ENCODE measurements around the gene SLC46A1. TPM values are rescaled to one million over a fixed set of nuclear protein-coding genes. Genes with fewer than 3 reads are reported as not detected.

The SLC46A1 gene
- total and polyA plus RNA-seq, 12 donors: 1.4 to 10.2 (median 4.7) TPM

- 90 to 91% methylated on average over 23 of the region's 23 CpGs for WGBS, 2 donors
- Histone ChIP-seq H3K36me3 (peaks cover 0 to 15% (median 3%) of the 10 kb centered on the region in 9 donors), H3K9me3 (no peaks in the 10 kb centered on the region), H3K4me3 (peak overlapping the region in 1 of 10 donors; percentile 14), H3K27ac (peak overlapping the region in 6 of 10 donors; percentile 26 to 85 (median 79)), H3K4me1 (peaks cover 4 to 40% (median 29%) of the 10 kb centered on the region in 9 donors), H3K27me3 (peaks cover 0 to 22% (median 0%) of the 10 kb centered on the region in 7 donors)
- intact Hi-C loops (cut with DNase I): no loop called here
- no peak for TF ChIP-seq CTCF (IDR thresholded peaks at IDR 0.05)
- ATAC-seq: no peak
- no peak for DNase-seq
Measured at GRCh38 chr17:28368915-28369683, 36.9 kb downstream of the SLC46A1 start.

GRCh38 chr17:28368306-28368831 lies 37.6 kb downstream of the SLC46A1 start:
- 85 to 88% methylated on average over 5 of the region's 5 CpGs for WGBS, 2 donors
- H3K27ac ChIP-seq: no peak overlapping the region
- TF ChIP-seq CTCF (IDR thresholded peaks at IDR 0.05): no peak

GRCh38 chr17:28367641-28368305 lies 38.2 kb downstream of the SLC46A1 start:
- ATAC-seq (no peak), DNase-seq (no peak)
- peaks cover 0 to 12% (median 0%) of the 10 kb centered on the region in 7 donors for H3K27me3 ChIP-seq
- H3K4me1 ChIP-seq: peaks cover 1 to 31% (median 22%) of the 10 kb centered on the region in 9 donors
- 91 to 93% methylated on average over 21 of the region's 21 CpGs for WGBS, 2 donors
- H3K4me3 ChIP-seq: no peak overlapping the region
- H3K36me3 ChIP-seq: peaks cover 0 to 29% (median 6%) of the 10 kb centered on the region in 9 donors
- no peak overlapping the region for H3K27ac ChIP-seq
- intact Hi-C loops (cut with DNase I): no loop called here
- no peaks in the 10 kb centered on the region for H3K9me3 ChIP-seq
- TF ChIP-seq CTCF (IDR thresholded peaks at IDR 0.05): no peak

More at GRCh38 chr17:28368306-28368831, 37.6 kb downstream of the SLC46A1 start:
- Histone ChIP-seq H3K36me3 (peaks cover 0 to 23% (median 6%) of the 10 kb centered on the region in 9 donors), H3K4me1 (peaks cover 4 to 37% (median 28%) of the 10 kb centered on the region in 9 donors), H3K9me3 (no peaks in the 10 kb centered on the region), H3K27me3 (peaks cover 0 to 18% (median 0%) of the 10 kb centered on the region in 7 donors), H3K4me3 (no peak overlapping the region)
- ATAC-seq (no peak), DNase-seq (no peak)
- intact Hi-C loops (cut with DNase I): no loop called here

- H3K36me3 ChIP-seq: peaks cover 0 to 40% (median 9%) of the 10 kb centered on the region in 9 donors
- ATAC-seq: no peak
- H3K4me3 ChIP-seq: no peak overlapping the region
- H3K27me3 ChIP-seq: peaks cover 0 to under 1% (median 0%) of the 10 kb centered on the region in 7 donors
- peaks cover 0 to 21% (median 15%) of the 10 kb centered on the region in 9 donors for H3K4me1 ChIP-seq
- 71 to 73% methylated on average over 1 of the region's 1 CpG for WGBS, 2 donors
- intact Hi-C loops (cut with DNase I): no loop called here
- no peak for TF ChIP-seq CTCF (IDR thresholded peaks at IDR 0.05)
- H3K27ac ChIP-seq: no peak overlapping the region
- no peaks in the 10 kb centered on the region for H3K9me3 ChIP-seq
- DNase-seq: no peak
Measured at GRCh38 chr17:28366605-28367004, 39.4 kb downstream of the SLC46A1 start.
